GM19351 (cell line): ENCODE measurements around the gene PGLYRP1.

ENCODE experiments used
- ATAC-seq: cut with Tn5 transposase; IDR thresholded peaks from one replicate; pipeline ENCODE4 v1.9.1; 2021; ENCODE audit warnings: mild to moderate bottlenecking, moderate library complexity; ENCODE audit not compliant: unreplicated experiment

PGLYRP1 gene

DNA sequence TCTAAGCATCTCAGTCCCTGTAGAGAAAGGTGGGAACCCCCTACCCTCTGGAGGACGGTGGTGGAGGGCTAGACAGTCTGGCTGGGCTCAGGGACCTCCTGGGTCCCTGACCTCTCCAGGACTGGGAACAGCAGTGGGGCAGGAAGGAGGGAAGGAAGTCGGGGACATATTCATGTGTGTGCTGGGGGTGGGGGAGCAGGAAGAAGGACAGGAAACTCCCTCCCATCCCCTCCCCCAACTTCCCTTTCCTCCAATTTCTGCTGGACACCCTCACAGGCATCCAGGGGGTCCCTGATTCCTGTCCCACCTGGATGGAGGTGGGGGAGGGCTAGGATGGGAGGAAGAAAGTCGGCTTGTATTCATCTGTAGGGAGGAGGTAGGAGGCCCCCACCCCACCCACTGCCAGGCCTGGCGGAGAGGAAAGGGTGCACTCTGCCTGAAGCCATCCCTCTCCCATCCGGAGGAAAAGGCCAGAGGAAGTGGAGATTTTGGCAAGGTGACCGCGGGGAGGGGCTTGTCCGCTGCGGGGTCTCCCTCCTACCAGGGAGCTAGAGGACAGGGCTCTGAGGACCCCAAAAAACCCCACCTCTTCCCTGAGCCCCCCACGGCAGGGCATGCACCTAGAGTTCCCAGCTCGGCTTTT is 51.5 kb downstream of the PGLYRP1 start:
- ATAC-seq, result no peak

DNA sequence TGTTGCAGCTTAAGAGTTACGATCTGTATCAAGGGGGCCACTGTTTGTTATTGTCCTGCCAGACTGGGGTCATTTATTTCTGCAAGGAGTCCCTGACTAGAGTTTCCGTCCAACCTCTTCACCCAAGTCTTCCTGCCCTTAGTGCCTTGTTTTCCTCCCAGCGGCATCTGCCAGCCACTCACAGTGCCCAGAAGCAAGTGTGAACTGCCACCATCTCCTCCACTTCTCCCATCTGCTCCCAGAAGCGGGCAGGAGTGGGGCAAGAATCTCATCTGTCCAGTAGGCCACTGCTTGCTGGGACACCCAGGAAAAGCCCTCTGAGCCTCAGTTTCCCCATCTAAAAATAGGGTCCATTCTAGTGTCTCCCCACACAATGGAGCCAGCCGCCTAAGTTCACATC is 53.2 kb downstream of the PGLYRP1 start:
- no peak for ATAC-seq
